Measurements from ENCODE around the gene SEMA4C.

DNA sequence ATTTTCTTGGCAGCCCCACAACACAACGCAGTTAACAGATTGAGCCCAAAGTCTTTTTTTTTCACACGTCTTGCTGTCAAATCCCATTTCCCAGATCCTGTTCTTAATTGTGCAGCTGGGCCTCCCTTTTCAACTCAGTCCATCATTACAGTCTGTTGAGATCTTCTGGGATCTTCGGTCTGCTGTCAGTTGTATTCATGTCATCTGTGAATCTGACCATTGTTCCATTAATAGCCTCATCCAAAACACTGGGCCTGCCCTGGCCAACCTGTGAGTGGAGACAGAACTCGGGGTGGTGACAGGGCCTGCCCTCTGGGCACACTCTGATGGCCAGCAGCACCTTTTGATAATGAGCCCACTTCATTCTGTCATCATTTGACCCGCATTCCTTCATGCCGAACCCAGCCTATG, 39.7 kb upstream of the SEMA4C start:
- TF ChIP-seq EZH2phosphoT487 (IDR thresholded peaks at IDR 0.05; ENCODE audit: borderline replicate concordance, low read depth, low read length): no peak
- no peak for TF ChIP-seq CTCF (conservative IDR thresholded peaks at IDR 0.05; ENCODE audit: low read length)
